ENCODE data around the gene STAT2. TPM values are rescaled to one million over a fixed set of nuclear protein-coding genes. Genes with fewer than 3 reads are reported as not detected.

The STAT2 gene
- total RNA-seq, 1 experiment from 2014 or later, result 61.2 TPM

GRCh38 chr12:56298828-56299227 is 61.1 kb downstream of the STAT2 start:
- BruUV-seq (replicated peaks), result no TSS peak
- Mint-ChIP-seq H3K9me3 (ENCODE audit: unreplicated experiment) (no peaks in the 10 kb centered on the region), H3K4me3 (ENCODE audit: unreplicated experiment) (peak overlapping the region; percentile 95), H3K36me3 (ENCODE audit: insufficient read depth, unreplicated experiment) (peaks cover 68% of the 10 kb centered on the region), H3K27me3 (ENCODE audit: insufficient read depth, unreplicated experiment) (no peaks in the 10 kb centered on the region), H3K4me1 (ENCODE audit: insufficient read depth, unreplicated experiment) (peaks cover 19% of the 10 kb centered on the region), H3K27ac (ENCODE audit: low read depth, unreplicated experiment) (peak overlapping the region; percentile 84)
- intact Hi-C loops (cut with micrococcal nuclease), result no loop called here
- no peak for DNase-seq (ENCODE audit: unreplicated experiment)
- TF ChIP-seq CTCF (IDR thresholded peaks at IDR 0.05; ENCODE audit: unreplicated experiment), result no peak
- ChIA-PET CTCF (interaction anchor here (0.6 to 1.2 kb wide), 5 partner anchors 8 to 107 kb away, joined by 3 to 4 read pairs (median 4); no protein-coding TSS in a partner anchor), POLR2A (interaction anchor here (0.6 to 3.9 kb wide), 38 partner anchors 8 to 481 kb away, joined by 3 to 27 read pairs (median 4); partner anchors contain the start of genes ANKRD52, ESYT1, MYL6 and ORMDL2)

DNA sequence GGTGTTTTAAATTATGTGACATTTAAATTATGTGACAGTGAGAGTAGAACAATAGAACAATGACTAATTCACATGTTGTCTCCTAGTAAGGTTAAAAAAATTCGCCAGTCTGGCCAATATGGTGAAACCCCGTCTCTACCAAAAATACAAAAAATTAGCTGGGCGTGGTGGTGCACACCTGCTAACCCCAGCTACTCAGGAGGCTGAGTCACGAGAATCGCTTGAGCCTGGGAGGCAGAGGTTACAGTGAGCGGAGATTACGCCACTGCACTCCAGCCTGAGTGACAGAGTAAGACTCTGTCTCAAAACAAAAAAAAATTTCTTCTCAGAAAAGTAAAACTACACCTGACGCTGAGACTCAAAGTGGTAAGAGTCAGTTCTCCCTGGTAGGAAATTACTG is 62.5 kb downstream of the STAT2 start:
- H3K27me3 Mint-ChIP-seq (ENCODE audit: insufficient read depth, unreplicated experiment), result no peaks in the 10 kb centered on the region
- no TSS peak for BruUV-seq (replicated peaks)
- no peak for TF ChIP-seq CTCF (IDR thresholded peaks at IDR 0.05; ENCODE audit: unreplicated experiment)
- peaks cover 60% of the 10 kb centered on the region for H3K36me3 Mint-ChIP-seq (ENCODE audit: insufficient read depth, unreplicated experiment)
- ChIA-PET POLR2A (interaction anchor here (0.6 to 3.9 kb wide), 3 partner anchors 9 to 61 kb away, joined by 4 to 27 read pairs (median 13); no protein-coding TSS in a partner anchor), CTCF (interaction anchor here (0.6 to 1.9 kb wide), 8 partner anchors 15 to 192 kb away, joined by 3 to 8 read pairs (median 3); partner anchors contain the start of gene ANKRD52)
- no peak overlapping the region for H3K27ac Mint-ChIP-seq (ENCODE audit: low read depth, unreplicated experiment)
- intact Hi-C loops (cut with micrococcal nuclease), result no loop called here
- H3K4me3 Mint-ChIP-seq (ENCODE audit: unreplicated experiment), result peak overlapping the region; percentile 25
- H3K4me1 Mint-ChIP-seq (ENCODE audit: insufficient read depth, unreplicated experiment), result peaks cover 18% of the 10 kb centered on the region
- no peaks in the 10 kb centered on the region for H3K9me3 Mint-ChIP-seq (ENCODE audit: unreplicated experiment)
- DNase-seq (ENCODE audit: unreplicated experiment), result no peak

DNA sequence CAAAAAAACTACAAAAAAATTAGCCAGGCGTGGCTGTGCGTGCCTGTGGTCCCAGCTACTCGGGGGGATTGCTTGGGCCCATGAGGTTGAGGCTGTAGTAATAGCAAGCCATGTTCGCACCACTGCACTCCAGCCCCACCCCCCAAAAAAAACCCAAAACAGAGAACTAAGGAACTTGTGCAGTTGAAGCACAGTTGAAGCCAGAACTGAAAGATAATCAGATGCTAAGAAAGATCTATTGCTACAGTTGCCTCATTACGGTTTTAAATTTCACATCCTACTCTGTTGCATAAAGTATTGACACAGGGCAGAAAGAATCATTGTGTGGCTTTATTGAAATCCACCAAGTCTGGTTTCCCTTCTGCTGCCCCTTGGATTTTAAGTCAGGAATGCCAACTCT is 63.6 kb downstream of the STAT2 start:
- H3K9me3 Mint-ChIP-seq (ENCODE audit: unreplicated experiment), result no peaks in the 10 kb centered on the region
- CTCF ChIA-PET, result interaction anchor here (0.6 kb wide), 2 partner anchors 93 to 457 kb away, joined by 3 read pairs; no protein-coding TSS in a partner anchor
- no peak for TF ChIP-seq CTCF (IDR thresholded peaks at IDR 0.05; ENCODE audit: unreplicated experiment)
- no peak overlapping the region for H3K4me3 Mint-ChIP-seq (ENCODE audit: unreplicated experiment)
- POLR2A ChIA-PET, result no interaction called here
- H3K4me1 Mint-ChIP-seq (ENCODE audit: insufficient read depth, unreplicated experiment), result peaks cover 14% of the 10 kb centered on the region
- no peaks in the 10 kb centered on the region for H3K27me3 Mint-ChIP-seq (ENCODE audit: insufficient read depth, unreplicated experiment)
- no peak for DNase-seq (ENCODE audit: unreplicated experiment)
- H3K36me3 Mint-ChIP-seq (ENCODE audit: insufficient read depth, unreplicated experiment), result peaks cover 58% of the 10 kb centered on the region
- intact Hi-C loops (cut with micrococcal nuclease), result no loop called here
- no peak overlapping the region for H3K27ac Mint-ChIP-seq (ENCODE audit: low read depth, unreplicated experiment)
- BruUV-seq (replicated peaks), result no TSS peak

DNA sequence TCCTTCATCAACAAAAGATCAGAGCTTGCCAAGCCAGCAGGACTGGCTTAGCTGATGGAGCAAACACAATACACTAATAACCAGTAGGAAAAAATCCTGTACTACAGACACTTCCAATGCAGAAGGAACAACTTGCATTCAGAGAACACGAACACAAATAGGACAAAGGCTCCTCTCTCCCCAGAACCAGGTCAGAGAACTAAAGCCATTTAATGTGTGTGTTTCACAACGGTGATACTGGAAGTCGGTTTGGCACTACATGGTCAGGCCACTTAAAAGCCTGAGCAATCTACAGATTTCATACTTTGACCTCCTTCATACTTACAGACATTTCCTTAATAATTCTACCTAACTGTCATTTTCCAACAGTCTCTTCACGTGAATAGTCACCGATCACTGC is 66.1 kb downstream of the STAT2 start:
- Mint-ChIP-seq H3K4me1 (ENCODE audit: insufficient read depth, unreplicated experiment) (peaks cover 8% of the 10 kb centered on the region), H3K27me3 (ENCODE audit: insufficient read depth, unreplicated experiment) (no peaks in the 10 kb centered on the region), H3K9me3 (ENCODE audit: unreplicated experiment) (no peaks in the 10 kb centered on the region), H3K36me3 (ENCODE audit: insufficient read depth, unreplicated experiment) (peaks cover 68% of the 10 kb centered on the region), H3K4me3 (ENCODE audit: unreplicated experiment) (no peak overlapping the region), H3K27ac (ENCODE audit: low read depth, unreplicated experiment) (no peak overlapping the region)
- no peak for DNase-seq (ENCODE audit: unreplicated experiment)
- intact Hi-C loops (cut with micrococcal nuclease), result no loop called here
- BruUV-seq (replicated peaks), result no TSS peak
- TF ChIP-seq CTCF (IDR thresholded peaks at IDR 0.05; ENCODE audit: unreplicated experiment), result no peak
- ChIA-PET CTCF (interaction anchor here (0.6 to 0.8 kb wide), 2 partner anchors 10 to 58 kb away, joined by 3 to 5 read pairs; no protein-coding TSS in a partner anchor), POLR2A (no interaction called here)

Other genes with a start within 250 kb of the STAT2 start
- 4,675 and 4,734 TPM in 2 replicates for gene RPL41, start 243.5 kb downstream of the STAT2 start, total RNA-seq (2022)
- 2.8 and 3.5 TPM in 2 replicates for gene ZC3H10, start 241.8 kb downstream of the STAT2 start, total RNA-seq (2022)
- gene ESYT1, start 231.8 kb downstream of the STAT2 start, total RNA-seq (2022), result 111 and 123 TPM in 2 replicates
- 46.0 and 58.0 TPM in 2 replicates for gene MYL6B, start 207.5 kb downstream of the STAT2 start, total RNA-seq (2022)
- gene MYL6, start 201.7 kb downstream of the STAT2 start, total RNA-seq (2022), result 716 and 997 TPM in 2 replicates
- 52.1 and 57.0 TPM in 2 replicates for gene SMARCC2, start 170.6 kb downstream of the STAT2 start, total RNA-seq (2022)
- 92.1 and 108 TPM in 2 replicates for gene RNF41, start 138.2 kb downstream of the STAT2 start, total RNA-seq (2022)
- 53.3 and 56.2 TPM in 2 replicates for gene NABP2, start 135.8 kb downstream of the STAT2 start, total RNA-seq (2022)
- gene SLC39A5, start 130.1 kb downstream of the STAT2 start, total RNA-seq (2022), result not detected in 2 replicates
- gene ANKRD52, start 101.7 kb downstream of the STAT2 start, total RNA-seq (2022), result 46.3 and 73.8 TPM in 2 replicates
- gene COQ10A, start 93.2 kb downstream of the STAT2 start, total RNA-seq (2022), result 3.6 and 3.8 TPM in 2 replicates
- gene CS, start 59.8 kb downstream of the STAT2 start, total RNA-seq (2022), result 213 and 257 TPM in 2 replicates
- gene CNPY2, start 44.1 kb downstream of the STAT2 start, total RNA-seq (2022), result 169 and 210 TPM in 2 replicates
- 72.9 and 80.1 TPM in 2 replicates for gene PAN2, start 26.1 kb downstream of the STAT2 start, total RNA-seq (2022)
- gene IL23A, start 21.2 kb downstream of the STAT2 start, total RNA-seq (2022), result 0.61 and 1.7 TPM in 2 replicates
- gene APOF, start 2.8 kb upstream of the STAT2 start, total RNA-seq (2022), result not detected in 2 replicates
- 10.1 and 14.0 TPM in 2 replicates for gene TIMELESS, start 89.3 kb upstream of the STAT2 start, total RNA-seq (2022)
- not detected in 2 replicates for gene MIP, start 94.5 kb upstream of the STAT2 start, total RNA-seq (2022)
- gene SPRYD4, start 108.5 kb upstream of the STAT2 start, total RNA-seq (2022), result 3.5 and 3.9 TPM in 2 replicates
- 3.9 and 4.8 TPM in 2 replicates for gene GLS2, start 128.1 kb upstream of the STAT2 start, total RNA-seq (2022)
- gene RBMS2, start 161.7 kb upstream of the STAT2 start, total RNA-seq (2022), result 34.9 and 62.7 TPM in 2 replicates